ENCODE data around the gene RAB37.

RAB37 gene

DNA sequence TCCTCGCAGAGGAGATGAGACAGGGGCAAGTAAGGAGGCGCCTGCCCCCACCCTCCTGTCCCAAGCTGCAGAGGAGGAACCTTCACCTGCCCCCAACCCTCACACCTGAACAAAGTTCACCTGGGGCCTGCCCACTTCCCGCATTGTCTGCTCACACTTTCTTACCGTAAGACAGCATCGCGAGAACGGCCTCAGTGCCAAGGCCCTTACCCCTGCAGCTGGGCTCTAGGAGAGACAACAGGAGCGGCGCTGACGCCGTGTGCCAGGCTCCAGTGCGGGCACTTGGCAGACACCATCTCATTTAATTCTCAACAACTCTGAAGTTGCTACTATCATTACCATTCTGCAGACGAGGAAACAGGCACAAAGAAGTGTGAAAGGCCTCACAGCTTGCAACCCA lies 35.0 kb downstream of the RAB37 start:
- Histone ChIP-seq H3K4me1 (ENCODE audit: control insufficient read depth, insufficient read depth, low read length) (0 out of 2 replicates have a peak, but pooled peaks cover 3% of the 10 kb centered on the region), H3K27ac (ENCODE audit: low read depth, low read length) (no peak overlapping the region), H3K4me3 (ENCODE audit: low read depth, low read length) (no peak overlapping the region), H3K9ac (ENCODE audit: low read depth, low read length) (no peak overlapping the region), H3K27me3 (ENCODE audit: control insufficient read depth, insufficient read depth, low read length) (no peaks in the 10 kb centered on the region), H3K9me3 (ENCODE audit: control insufficient read depth, insufficient read depth, low read length) (no peaks in the 10 kb centered on the region), H3K36me3 (ENCODE audit: control insufficient read depth, insufficient read depth, low read length) (peaks cover 55% of the 10 kb centered on the region)

DNA sequence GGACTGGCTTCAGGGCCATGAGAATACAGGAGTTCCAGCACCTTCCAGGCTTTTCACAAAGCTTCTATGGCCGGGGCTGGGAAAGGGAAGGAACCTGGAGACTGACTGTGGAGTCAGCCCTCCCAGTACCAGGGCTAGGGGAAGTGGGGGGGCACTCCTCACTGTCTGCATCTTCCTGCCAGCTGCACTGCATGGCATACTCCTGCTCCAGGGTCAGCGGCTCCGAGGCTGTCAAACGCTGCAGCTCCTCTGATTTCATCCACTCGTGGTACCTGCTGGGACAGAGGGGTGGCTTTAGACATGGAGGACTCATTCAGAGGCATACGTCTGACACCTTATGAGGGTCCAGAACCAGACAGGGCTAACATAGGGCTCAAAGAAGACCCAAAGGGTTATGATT lies 36.4 kb downstream of the RAB37 start:
- H3K36me3 ChIP-seq (ENCODE audit: control insufficient read depth, insufficient read depth, low read length): peaks cover 55% of the 10 kb centered on the region
- 0 out of 2 replicates have a peak, but pooled peaks cover 6% of the 10 kb centered on the region for H3K4me1 ChIP-seq (ENCODE audit: control insufficient read depth, insufficient read depth, low read length)

GRCh38 chr17:74773871-74774286 lies 36.8 kb downstream of the RAB37 start:
- no peak overlapping the region for H3K9ac ChIP-seq (ENCODE audit: low read depth, low read length)
- H3K27ac ChIP-seq (ENCODE audit: low read depth, low read length): no peak overlapping the region
- H3K4me1 ChIP-seq (ENCODE audit: control insufficient read depth, insufficient read depth, low read length): 0 out of 2 replicates have a peak, but pooled peaks cover 6% of the 10 kb centered on the region
- H3K4me3 ChIP-seq (ENCODE audit: low read depth, low read length): no peak overlapping the region
- peaks cover 51% of the 10 kb centered on the region for H3K36me3 ChIP-seq (ENCODE audit: control insufficient read depth, insufficient read depth, low read length)
- no peaks in the 10 kb centered on the region for H3K9me3 ChIP-seq (ENCODE audit: control insufficient read depth, insufficient read depth, low read length)
- no peaks in the 10 kb centered on the region for H3K27me3 ChIP-seq (ENCODE audit: control insufficient read depth, insufficient read depth, low read length)

More for the DNA sequence above, 36.4 kb downstream of the RAB37 start:
- Histone ChIP-seq H3K9me3 (ENCODE audit: control insufficient read depth, insufficient read depth, low read length) (no peaks in the 10 kb centered on the region), H3K4me3 (ENCODE audit: low read depth, low read length) (no peak overlapping the region), H3K27ac (ENCODE audit: low read depth, low read length) (no peak overlapping the region), H3K9ac (ENCODE audit: low read depth, low read length) (no peak overlapping the region), H3K27me3 (ENCODE audit: control insufficient read depth, insufficient read depth, low read length) (no peaks in the 10 kb centered on the region)

DNA sequence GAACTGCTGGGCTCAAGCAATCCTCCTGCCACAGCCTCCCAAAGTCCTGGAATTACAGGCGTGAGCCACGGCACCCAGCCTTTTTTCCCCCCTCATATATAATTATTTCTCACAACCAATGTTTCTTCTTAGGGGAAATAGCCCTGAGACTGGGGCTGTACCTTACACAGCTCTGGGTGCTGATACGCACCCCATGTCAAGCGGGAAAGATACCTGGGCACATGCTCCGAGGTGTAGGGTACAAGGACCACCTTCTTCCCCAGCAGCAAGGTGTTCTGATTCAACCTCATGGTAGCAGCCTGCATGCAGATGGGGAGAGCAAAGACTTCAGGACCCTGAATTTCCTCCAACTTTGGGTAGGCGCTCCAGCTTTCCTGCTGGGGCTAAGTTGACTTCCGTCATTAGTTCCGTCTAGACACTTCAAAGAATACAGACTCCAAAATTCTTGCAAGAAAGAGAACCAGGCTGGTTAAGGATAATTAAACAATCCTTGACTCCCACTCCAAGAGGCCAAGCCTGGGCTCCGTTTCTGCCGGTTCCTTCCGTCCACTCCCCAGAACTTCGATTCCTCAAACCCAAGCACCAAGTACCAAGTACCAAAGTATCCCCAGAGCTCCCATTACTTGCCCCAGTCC lies 38.5 kb downstream of the RAB37 start:
- H3K36me3 ChIP-seq (ENCODE audit: control insufficient read depth, insufficient read depth, low read length): peaks cover 45% of the 10 kb centered on the region
- 0 out of 2 replicates have a peak, but pooled peaks cover 6% of the 10 kb centered on the region for H3K4me1 ChIP-seq (ENCODE audit: control insufficient read depth, insufficient read depth, low read length)

GRCh38 chr17:74776044-74776962 lies 39.2 kb downstream of the RAB37 start, which contains the start of gene NAT9:
NAT9 (minus strand) TSS chr17:74776345; CDS start chr17:74775698, 647 bp downstream.
- Histone ChIP-seq H3K4me3 (ENCODE audit: low read depth, low read length) (peak within 1 kb of the TSS; percentile 91), H3K9me3 (ENCODE audit: control insufficient read depth, insufficient read depth, low read length) (no peaks in the 10 kb centered on the region), H3K27me3 (ENCODE audit: control insufficient read depth, insufficient read depth, low read length) (no peaks in the 10 kb centered on the region), H3K9ac (ENCODE audit: low read depth, low read length) (peak within 1 kb of the TSS; percentile 72), H3K36me3 (ENCODE audit: control insufficient read depth, insufficient read depth, low read length) (peaks cover 46% of the 10 kb centered on the region), H3K4me1 (ENCODE audit: control insufficient read depth, insufficient read depth, low read length) (0 out of 2 replicates have a peak, but pooled peaks cover 6% of the 10 kb centered on the region), H3K27ac (ENCODE audit: low read depth, low read length) (peak within 1 kb of the TSS; percentile 87)

More for the DNA sequence above, 38.5 kb downstream of the RAB37 start:
- no peaks in the 10 kb centered on the region for H3K9me3 ChIP-seq (ENCODE audit: control insufficient read depth, insufficient read depth, low read length)
- H3K9ac ChIP-seq (ENCODE audit: low read depth, low read length): peak overlapping the region; percentile 72
- H3K27me3 ChIP-seq (ENCODE audit: control insufficient read depth, insufficient read depth, low read length): no peaks in the 10 kb centered on the region
- peak overlapping the region; percentile 87 for H3K27ac ChIP-seq (ENCODE audit: low read depth, low read length)
- peak overlapping the region; percentile 91 for H3K4me3 ChIP-seq (ENCODE audit: low read depth, low read length)

DNA sequence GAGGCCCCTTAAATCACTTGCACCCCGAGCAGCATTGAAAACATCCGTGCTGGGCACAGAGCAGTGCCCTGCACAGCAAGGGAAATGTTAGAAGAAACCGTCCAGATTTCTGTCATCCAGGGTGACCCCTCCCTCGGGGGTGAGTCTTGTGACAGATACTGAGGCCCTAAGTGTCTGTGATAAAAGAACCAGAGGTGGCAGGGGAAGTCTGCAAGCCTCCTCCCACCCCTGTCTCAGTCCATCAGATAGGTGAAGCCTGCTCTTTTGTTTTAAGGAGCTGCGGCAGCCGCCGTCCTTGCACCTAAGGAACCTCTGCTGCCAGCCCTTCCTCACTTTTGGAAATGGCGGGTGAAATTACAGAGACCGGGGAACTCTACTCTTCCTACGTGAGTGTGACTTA lies 39.9 kb downstream of the RAB37 start:
- peak overlapping the region; percentile 89 for H3K4me3 ChIP-seq (ENCODE audit: low read depth, low read length)
- H3K27me3 ChIP-seq (ENCODE audit: control insufficient read depth, insufficient read depth, low read length): no peaks in the 10 kb centered on the region
- H3K4me1 ChIP-seq (ENCODE audit: control insufficient read depth, insufficient read depth, low read length): 0 out of 2 replicates have a peak, but pooled peaks cover 6% of the 10 kb centered on the region
- 0 out of 2 replicates have a peak overlapping the region, but pooled peaks have one; percentile 17 for H3K9ac ChIP-seq (ENCODE audit: low read depth, low read length)
- no peaks in the 10 kb centered on the region for H3K9me3 ChIP-seq (ENCODE audit: control insufficient read depth, insufficient read depth, low read length)
- peak overlapping the region; percentile 47 for H3K27ac ChIP-seq (ENCODE audit: low read depth, low read length)
- peaks cover 41% of the 10 kb centered on the region for H3K36me3 ChIP-seq (ENCODE audit: control insufficient read depth, insufficient read depth, low read length)

GRCh38 chr17:74777901-74778515 lies 41.0 kb downstream of the RAB37 start:
- H3K9ac ChIP-seq (ENCODE audit: low read depth, low read length): no peak overlapping the region

DNA sequence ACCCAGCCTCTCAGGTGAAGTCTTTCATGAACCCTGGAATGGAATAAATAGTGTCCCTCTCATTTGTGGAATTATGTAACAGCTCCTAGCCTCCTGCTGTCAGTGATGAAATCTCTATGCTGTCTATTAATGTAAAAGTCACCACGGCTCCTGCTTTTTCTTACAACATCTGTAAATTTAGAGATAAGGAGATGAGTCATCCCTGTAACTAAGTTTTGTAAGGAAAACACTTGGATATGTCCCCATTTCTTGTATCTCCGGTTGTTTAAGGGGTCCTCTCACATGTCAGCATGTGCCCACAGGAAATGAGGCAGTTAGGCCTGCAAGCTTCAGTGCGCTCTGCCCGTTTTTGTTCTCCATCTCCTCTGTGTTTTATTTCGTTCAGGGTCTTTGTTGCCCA lies 41.9 kb downstream of the RAB37 start:
- Histone ChIP-seq H3K4me3 (ENCODE audit: low read depth, low read length) (no peak overlapping the region), H3K27ac (ENCODE audit: low read depth, low read length) (no peak overlapping the region), H3K4me1 (ENCODE audit: control insufficient read depth, insufficient read depth, low read length) (peaks cover 8% of the 10 kb centered on the region; the same call in 1 of the 2 replicates), H3K36me3 (ENCODE audit: control insufficient read depth, insufficient read depth, low read length) (peaks cover 21% of the 10 kb centered on the region), H3K27me3 (ENCODE audit: control insufficient read depth, insufficient read depth, low read length) (no peaks in the 10 kb centered on the region), H3K9ac (ENCODE audit: low read depth, low read length) (no peak overlapping the region), H3K9me3 (ENCODE audit: control insufficient read depth, insufficient read depth, low read length) (no peaks in the 10 kb centered on the region)

More at GRCh38 chr17:74777901-74778515, 41.0 kb downstream of the RAB37 start:
- no peak overlapping the region for H3K4me3 ChIP-seq (ENCODE audit: low read depth, low read length)
- no peaks in the 10 kb centered on the region for H3K27me3 ChIP-seq (ENCODE audit: control insufficient read depth, insufficient read depth, low read length)
- peaks cover 6% of the 10 kb centered on the region; the same call in 1 of the 2 replicates for H3K4me1 ChIP-seq (ENCODE audit: control insufficient read depth, insufficient read depth, low read length)
- no peaks in the 10 kb centered on the region for H3K9me3 ChIP-seq (ENCODE audit: control insufficient read depth, insufficient read depth, low read length)
- H3K27ac ChIP-seq (ENCODE audit: low read depth, low read length): no peak overlapping the region
- peaks cover 31% of the 10 kb centered on the region for H3K36me3 ChIP-seq (ENCODE audit: control insufficient read depth, insufficient read depth, low read length)

GRCh38 chr17:74779501-74779900 lies 42.4 kb downstream of the RAB37 start:
- Histone ChIP-seq H3K9me3 (ENCODE audit: control insufficient read depth, insufficient read depth, low read length) (no peaks in the 10 kb centered on the region), H3K4me1 (ENCODE audit: control insufficient read depth, insufficient read depth, low read length) (peaks cover 8% of the 10 kb centered on the region; the same call in 1 of the 2 replicates), H3K9ac (ENCODE audit: low read depth, low read length) (no peak overlapping the region), H3K27ac (ENCODE audit: low read depth, low read length) (no peak overlapping the region), H3K27me3 (ENCODE audit: control insufficient read depth, insufficient read depth, low read length) (no peaks in the 10 kb centered on the region), H3K36me3 (ENCODE audit: control insufficient read depth, insufficient read depth, low read length) (peaks cover 21% of the 10 kb centered on the region; the same call in 1 of the 2 replicates), H3K4me3 (ENCODE audit: low read depth, low read length) (no peak overlapping the region)

GRCh38 chr17:74779948-74780400 lies 42.9 kb downstream of the RAB37 start:
- H3K36me3 ChIP-seq (ENCODE audit: control insufficient read depth, insufficient read depth, low read length): peaks cover 21% of the 10 kb centered on the region; the same call in 1 of the 2 replicates

More at GRCh38 chr17:74779948-74780400, 42.9 kb downstream of the RAB37 start:
- peaks cover 8% of the 10 kb centered on the region; the same call in 1 of the 2 replicates for H3K4me1 ChIP-seq (ENCODE audit: control insufficient read depth, insufficient read depth, low read length)
- H3K9ac ChIP-seq (ENCODE audit: low read depth, low read length): no peak overlapping the region
- H3K9me3 ChIP-seq (ENCODE audit: control insufficient read depth, insufficient read depth, low read length): no peaks in the 10 kb centered on the region
- no peak overlapping the region for H3K27ac ChIP-seq (ENCODE audit: low read depth, low read length)
- H3K27me3 ChIP-seq (ENCODE audit: control insufficient read depth, insufficient read depth, low read length): no peaks in the 10 kb centered on the region
- no peak overlapping the region for H3K4me3 ChIP-seq (ENCODE audit: low read depth, low read length)

Measured in HUES48 (cell line).